Stimulated activated CD4-positive, alpha-beta T cell treated with anti-CD3 and anti-CD28 coated beads, Interleukin-1b, Interleukin-23, amount 100 ng/mL, for 4 hours (primary cell): ENCODE data around the gene LACTB.

Experiments used
- DNase-seq, 2 donors: peaks; one replicate each; pipeline ENCODE4 v3.0.0-alpha.2; 2020; ENCODE audit warnings: low read depth in 2 of 2

LACTB gene

DNA sequence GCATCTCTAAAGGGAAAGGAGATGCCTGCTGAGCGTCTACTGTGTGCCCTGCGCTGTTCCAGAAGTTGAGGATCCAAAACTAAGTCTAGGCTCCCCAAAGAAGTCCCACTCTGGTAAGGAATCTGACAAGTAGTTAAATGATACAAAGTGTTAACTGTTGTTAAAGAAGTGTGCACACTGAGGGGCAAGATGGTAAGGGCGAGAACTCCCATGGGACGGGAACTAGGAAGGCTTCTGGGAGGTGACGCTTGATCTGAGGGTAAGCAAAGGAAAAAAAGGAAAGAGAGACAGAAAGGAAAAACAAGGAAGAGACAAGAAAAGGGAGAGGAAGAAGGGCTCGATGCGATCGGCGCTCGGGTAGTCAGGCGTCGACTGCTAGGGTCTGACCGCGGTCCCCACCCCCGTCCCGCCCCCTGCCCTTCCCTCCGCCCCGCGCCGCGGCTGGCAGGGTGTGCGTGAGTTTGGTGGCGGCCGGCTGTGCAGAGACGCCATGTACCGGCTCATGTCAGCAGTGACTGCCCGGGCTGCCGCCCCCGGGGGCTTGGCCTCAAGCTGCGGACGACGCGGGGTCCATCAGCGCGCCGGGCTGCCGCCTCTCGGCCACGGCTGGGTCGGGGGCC, at the start of gene LACTB:
TSS of gene LACTB (plus strand) at position 480 of the 620 bp plus-strand sequence. CDS start at position 491, 11 bp downstream.
- DNase-seq: peak; percentile 68 to 74

- DNase-seq: no peak
These were observed 49.5 kb upstream of the LACTB start for GRCh38 chr15:63072023-63072650.

DNA sequence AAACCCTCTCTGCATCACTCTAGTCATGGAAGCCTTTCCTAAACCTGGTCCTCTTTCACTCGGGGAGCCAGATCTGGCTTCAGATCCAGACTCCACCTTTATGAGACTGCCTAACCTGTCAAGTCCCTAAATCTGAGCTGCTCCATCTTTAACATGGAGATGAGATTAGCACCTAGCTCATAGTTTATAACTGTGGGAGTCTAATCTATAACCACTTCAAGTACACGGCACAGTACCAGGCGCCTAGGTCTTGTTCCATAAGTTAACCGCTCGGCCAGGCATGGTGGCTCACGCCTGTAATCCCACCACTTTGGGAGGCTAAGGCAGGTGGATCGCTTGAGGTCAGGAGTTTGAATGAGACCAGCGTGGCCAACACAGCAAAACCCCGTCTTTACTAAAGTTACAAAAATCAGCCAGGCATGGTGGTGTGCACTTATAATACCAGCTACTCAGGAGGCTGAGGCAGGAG, 48.8 kb upstream of the LACTB start:
- DNase-seq: no peak

DNA sequence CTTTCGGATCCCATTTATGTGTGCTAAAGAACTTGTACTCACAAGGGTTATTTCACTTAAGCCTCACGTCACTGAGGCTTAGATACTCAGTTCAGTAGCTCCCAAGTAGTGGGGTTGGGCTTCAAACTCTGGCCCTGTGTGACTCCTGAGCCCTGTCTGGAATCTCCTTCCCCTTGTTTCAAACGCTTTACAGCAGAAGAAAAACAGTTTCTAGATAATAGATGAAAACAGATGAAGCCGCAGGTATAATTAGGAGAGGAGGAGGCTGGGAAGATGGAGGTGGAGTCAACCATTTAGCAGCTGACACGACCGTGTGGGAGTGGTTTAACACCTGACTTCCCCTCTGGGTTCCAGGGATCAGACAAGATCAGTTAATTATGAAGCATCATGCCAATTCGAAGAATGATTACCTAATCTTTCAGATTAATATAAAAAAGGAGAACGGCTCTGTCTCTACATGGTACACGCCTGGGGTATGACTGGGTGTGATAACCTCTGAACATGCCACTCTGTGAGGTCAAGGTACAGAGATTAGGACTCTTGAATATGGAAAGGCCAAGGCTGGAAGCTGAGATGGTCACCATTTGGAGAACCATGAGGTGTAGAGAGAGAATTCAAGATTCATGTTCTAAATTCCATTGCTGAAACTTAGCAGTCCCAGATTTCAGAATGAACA, 48.0 kb upstream of the LACTB start:
- DNase-seq: no peak

DNA sequence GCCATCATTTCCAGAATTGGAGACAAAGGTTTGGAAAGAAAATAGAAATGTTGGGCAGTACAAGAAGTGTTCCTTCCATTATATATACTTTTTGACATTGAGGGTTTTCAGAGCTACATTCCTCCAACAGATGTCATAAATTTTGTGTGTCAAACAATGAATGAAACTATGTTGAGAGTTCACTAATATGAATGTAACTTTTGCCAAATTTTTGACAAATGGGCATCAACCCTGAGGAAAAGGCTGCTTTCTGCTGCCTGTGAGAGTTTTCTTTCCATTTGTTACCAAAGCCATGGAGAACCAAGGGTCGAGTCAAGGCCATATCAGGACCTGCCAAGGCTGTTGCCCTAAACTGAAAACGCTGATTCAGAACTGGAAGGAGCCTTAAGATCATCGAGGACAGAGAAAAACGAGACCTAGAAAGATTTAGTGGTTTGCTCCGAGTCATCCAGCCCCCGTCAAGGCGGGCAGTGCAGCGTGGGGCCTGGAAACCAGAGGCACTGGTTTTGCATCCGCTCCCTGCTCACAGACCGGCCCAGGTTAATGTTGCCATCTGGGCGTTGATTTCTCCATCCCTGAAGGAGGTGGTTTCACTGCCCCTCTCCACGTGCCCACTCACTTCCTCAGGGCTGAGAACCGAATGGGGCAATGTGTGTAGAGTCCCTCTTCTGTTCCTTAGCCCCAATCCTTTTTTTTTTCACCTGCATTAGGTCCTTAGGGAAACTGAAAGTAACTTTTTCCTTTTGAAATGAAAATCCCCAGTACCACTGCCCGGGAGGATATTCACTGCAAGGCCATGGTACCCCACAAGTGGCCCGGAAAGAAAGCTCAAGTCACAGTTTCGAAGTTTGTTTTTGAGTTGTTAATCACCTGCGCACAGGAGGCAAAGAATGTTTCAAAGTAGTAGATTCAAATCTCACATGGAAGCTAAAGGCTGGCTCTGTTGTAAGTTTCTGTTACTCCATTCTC, 46.4 kb upstream of the LACTB start:
- no peak for DNase-seq

DNA sequence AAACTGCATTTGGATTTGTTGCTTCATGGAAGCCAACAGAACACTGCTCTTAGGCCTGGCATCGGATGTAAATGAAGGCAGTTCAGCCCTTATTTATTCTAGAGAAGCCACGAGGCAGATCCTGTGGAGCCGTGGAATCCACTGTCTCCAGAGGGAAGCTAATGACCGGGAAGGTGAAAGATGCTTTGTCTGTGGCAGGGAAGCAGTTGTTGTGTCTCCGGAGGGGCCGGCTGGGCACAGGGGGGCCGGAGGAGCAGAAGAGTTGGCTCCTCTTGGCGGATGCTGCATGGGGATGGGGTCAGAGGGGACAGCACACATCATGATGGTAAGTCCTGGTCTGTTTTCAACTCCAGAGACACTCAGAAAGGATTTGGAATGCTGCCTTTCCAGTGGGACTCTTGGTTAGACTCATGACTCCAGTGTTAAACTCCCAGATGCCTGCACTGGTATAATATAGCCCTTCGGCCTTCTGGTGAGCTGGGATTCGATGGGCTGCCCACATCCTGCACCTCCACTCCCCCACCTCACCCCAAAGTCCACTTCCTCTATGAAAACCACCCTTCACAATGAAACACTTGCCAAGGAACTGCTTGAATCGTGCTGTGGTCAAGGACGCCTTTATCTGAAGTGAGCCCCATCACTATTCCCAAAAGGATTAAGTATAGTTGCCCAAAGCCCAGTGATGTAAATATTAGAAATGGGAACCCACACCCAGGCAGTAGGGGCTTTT, 45.5 kb upstream of the LACTB start:
- no peak for DNase-seq

DNA sequence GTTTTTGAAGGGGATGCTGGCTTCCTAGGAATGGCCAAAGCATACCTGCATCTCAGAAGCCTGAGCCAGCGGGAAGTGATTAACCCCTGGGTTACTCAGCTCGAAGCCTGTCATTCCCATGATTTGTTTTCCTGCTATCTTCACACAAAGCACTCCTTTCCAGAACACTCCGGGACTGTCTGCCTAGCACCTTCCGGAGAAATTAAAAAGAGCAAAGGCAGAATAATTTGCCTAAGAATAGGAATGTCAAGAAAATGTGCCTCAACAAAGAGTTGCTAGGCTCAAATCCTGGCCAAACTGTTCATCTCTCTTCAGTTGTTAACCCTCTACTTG, 45.0 kb upstream of the LACTB start:
- no peak for DNase-seq

GRCh38 chr15:63077952-63078351, 43.7 kb upstream of the LACTB start:
- DNase-seq: no peak

GRCh38 chr15:63079947-63080626, 41.6 kb upstream of the LACTB start:
- DNase-seq: no peak

DNA sequence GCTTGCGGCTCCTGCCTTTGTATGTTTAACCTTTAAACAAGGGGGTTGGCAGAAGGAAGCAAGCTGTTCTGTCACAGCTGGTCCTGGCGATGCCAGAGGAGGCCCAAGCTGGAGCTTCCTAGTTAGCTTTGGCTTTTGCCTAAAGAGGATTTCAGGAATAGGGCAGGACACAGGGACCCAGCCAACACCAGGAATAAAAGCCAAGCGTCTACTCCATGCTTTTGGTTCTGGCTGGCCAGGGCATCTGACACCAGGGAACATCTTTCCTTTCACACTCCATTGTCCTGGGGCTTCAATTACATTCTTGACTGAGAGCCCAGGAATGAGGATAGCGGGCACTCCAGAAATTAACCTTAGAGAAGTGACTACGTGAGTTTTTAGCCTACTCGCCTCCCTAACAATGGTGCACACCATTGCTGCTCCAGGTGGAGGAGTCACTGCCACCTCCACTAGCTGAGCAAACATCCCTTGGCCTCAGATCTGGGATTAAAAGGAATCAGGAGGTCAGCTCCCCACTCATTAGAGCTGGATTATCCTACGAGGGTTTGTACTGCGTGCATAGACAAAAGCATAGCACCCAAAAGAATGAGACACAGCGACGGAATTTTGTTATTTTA, 40.9 kb upstream of the LACTB start:
- DNase-seq: no peak

GRCh38 chr15:63082366-63082765, 39.3 kb upstream of the LACTB start:
- DNase-seq: no peak

DNA sequence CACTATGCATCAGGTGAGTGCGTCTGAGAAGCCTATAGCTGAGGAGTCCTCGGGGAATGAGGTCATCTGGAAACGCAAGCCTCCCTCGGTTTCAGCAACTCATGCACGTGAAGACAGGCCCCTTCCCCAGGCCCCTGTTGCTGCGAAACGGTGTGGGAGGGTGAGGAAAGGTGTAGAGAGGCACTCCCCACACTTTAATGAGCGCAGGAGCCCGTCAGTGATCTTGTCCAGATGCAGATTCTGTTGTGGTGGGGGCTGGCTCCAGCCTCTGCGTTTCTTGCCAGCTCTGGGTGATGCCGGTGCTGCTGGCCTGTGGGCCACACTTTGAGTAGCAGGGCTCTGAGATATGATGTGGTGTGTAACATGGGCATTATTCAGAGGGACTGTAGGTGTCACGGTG, 38.6 kb upstream of the LACTB start:
- no peak for DNase-seq

DNA sequence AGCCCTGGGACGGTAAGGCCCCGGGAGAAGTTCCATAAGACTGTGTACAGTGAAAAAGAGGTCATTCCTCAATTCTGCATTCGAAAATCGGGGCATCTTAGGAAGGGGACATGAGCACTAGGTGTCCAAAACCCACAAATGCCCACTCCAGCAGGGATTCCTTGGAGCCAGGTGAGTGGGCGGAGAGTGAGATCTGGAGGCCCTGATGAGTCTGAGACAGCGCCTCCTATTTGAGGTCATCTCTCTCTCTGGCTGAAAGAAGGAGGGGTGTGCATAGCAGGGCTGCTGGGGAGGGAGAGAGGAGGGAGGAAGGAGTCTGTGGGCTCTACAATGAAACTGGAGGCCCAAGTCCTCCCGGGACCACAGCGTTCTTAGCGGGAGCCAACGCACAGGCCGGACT, 38.1 kb upstream of the LACTB start:
- DNase-seq: no peak

DNA sequence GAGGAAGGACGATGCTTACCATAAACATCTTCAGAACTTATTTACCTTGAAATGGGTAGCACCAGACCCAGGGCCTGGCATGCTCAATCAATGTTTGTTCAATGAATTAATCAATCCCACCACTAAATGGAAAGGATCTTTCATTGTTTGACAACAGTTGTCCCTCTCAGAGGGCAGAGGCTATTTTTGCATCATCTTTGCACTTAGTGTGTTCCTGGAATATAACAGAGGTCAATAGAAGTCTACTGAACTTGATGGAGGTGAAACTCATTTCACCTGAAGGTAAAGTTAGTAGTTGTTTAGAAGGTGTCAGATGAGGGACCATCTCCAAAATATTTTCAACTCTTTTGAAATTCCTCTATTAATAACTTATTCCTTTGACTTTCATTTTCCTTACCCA, 36.9 kb upstream of the LACTB start:
- DNase-seq: no peak

DNA sequence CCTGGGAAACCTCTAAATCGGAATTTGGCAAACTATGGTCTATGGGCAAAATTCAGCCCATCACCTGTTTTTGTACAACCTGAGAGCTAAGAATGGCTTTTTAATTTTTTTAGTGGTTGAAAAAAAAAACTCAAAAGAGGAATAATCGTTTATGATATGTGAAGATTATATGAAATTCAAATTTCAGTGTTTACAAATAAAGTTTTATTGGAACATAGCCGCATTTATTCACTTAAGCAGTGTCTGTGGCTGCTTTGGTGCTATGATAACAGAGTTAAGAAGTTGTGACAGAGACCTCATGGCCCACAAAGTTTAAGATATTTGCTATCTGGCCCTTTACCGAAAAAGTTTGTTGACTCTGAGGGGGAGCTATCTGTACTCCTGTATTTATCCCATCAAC, 36.4 kb upstream of the LACTB start:
- no peak for DNase-seq

DNA sequence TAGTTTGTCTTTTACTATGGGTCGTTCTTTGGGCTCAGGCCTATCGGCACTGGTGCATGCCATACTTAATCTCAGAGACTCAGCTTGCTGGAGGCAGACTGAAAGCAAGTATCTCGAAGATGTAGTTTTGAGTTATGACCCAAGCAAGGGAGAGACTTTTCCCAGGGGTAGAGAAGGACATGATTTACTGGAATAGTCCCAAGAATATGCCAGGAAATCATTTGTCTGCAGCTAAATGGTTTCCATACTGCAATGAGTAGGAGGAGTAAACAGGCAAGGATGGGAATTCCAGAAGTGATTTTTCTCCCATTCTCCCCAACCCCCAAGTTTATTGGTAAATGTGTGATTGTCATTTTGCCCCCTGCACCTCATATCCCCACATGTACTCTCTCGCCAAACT, 35.4 kb upstream of the LACTB start:
- DNase-seq: no peak

- no peak for DNase-seq
These were observed 34.7 kb upstream of the LACTB start for GRCh38 chr15:63086947-63087346.

- DNase-seq: no peak
These were observed 33.0 kb upstream of the LACTB start for GRCh38 chr15:63088533-63089245.

- no peak for DNase-seq
These were observed 32.2 kb upstream of the LACTB start for GRCh38 chr15:63089260-63090043.
